Measurements from ENCODE around the gene A1BG. TPM values are rescaled to one million over a fixed set of nuclear protein-coding genes. Genes with fewer than 3 reads are reported as not detected.

Gene A1BG
- total and polyA plus RNA-seq, 2 of the 8 experiments (the other 6 are each of a cell fraction or from before 2014, with no cell fraction given) = 20.8 to 69.6 TPM

- TF ChIP-seq JUN (IDR thresholded peaks at IDR 0.05; ENCODE audit: low read depth, low read length) (no peak), TCF12 (IDR thresholded peaks at IDR 0.05; ENCODE audit: low read depth, low read length) (no peak), GTF2F1 (IDR thresholded peaks at IDR 0.05; ENCODE audit: borderline replicate concordance, low read depth, low read length) (no peak), SRF (IDR thresholded peaks at IDR 0.05; ENCODE audit: low read depth, low read length) (peak; percentile 49; the same call in 1 of the 2 replicates), CHD1 (IDR thresholded peaks at IDR 0.05; ENCODE audit: low read depth, low read length) (no peak), CEBPB (IDR thresholded peaks at IDR 0.05; ENCODE audit: low read depth, low read length) (0 out of 2 replicates have a peak, but pooled peaks have one; percentile 1), YY1 (IDR thresholded peaks at IDR 0.05; ENCODE audit: low read depth, low read length) (no peak), RFX5 (IDR thresholded peaks at IDR 0.05; ENCODE audit: borderline replicate concordance, low read depth, low read length) (peak; percentile 92), SIRT6 (IDR thresholded peaks at IDR 0.05; ENCODE audit: low read length) (no peak), MAFK (IDR thresholded peaks at IDR 0.05; ENCODE audit: low read depth, low read length) (no peak), KDM1A (IDR thresholded peaks at IDR 0.05; ENCODE audit: borderline replicate concordance, low read length) (no peak), RBBP5 (IDR thresholded peaks at IDR 0.05; ENCODE audit: borderline replicate concordance, low read depth, low read length) (0 out of 2 replicates have a peak, but pooled peaks have one; percentile 74), BCL11A (IDR thresholded peaks at IDR 0.05; ENCODE audit: low read depth in 2 of 2, low read length in 2 of 2) (no peak), TBP (IDR thresholded peaks at IDR 0.05; ENCODE audit: low read depth, low read length) (peak; percentile 87), PHF8 (conservative IDR thresholded peaks at IDR 0.05; ENCODE audit: low read depth, low read length) (peak; percentile 67), BRCA1 (IDR thresholded peaks at IDR 0.05; ENCODE audit: low read depth, low read length) (no peak), EZH2 (IDR thresholded peaks at IDR 0.05; ENCODE audit: low read depth, low read length, severe bottlenecking) (no peak), CBX5 (IDR thresholded peaks at IDR 0.05; ENCODE audit: low read depth, low read length) (no peak), EGR1 (IDR thresholded peaks at IDR 0.05; ENCODE audit: borderline replicate concordance, low read depth, low read length) (no peak), TAF1 (IDR thresholded peaks at IDR 0.05; ENCODE audit: low read depth, low read length) (peak; percentile 95), CTCF (IDR thresholded peaks at IDR 0.05; ENCODE audit: control extremely low read depth in 1 of 3, insufficient read depth in 1 of 3, low read depth in 1 of 3, low read length in 3 of 3) (no peak), TEAD4 (IDR thresholded peaks at IDR 0.05; ENCODE audit: low read depth, low read length) (0 out of 2 replicates have a peak, but pooled peaks have one; percentile 36), POU5F1 (IDR thresholded peaks at IDR 0.05; ENCODE audit: low read depth, low read length) (no peak)
Measured at GRCh38 chr19:58400916-58401839, 47.9 kb upstream of the A1BG start (continued).
